Lung (tissue), 12 donors: ENCODE measurements around the gene CMTM5. TPM values are rescaled to one million over a fixed set of nuclear protein-coding genes. Genes with fewer than 3 reads are reported as not detected.

Experiments used
- ATAC-seq: fragments of 200-7000 bp; cut with Tn5 transposase; one replicate; pipeline ENCODE4 v1.9.1; 2020; ENCODE audit warnings: moderate number of reproducible peaks; ENCODE audit not compliant: insufficient read depth, low FRiP score
- DNase-seq, 3 donors: peaks; one replicate each; pipeline ENCODE4 v3.0.0-alpha.2; 2013 to 2017
- H3K27ac ChIP-seq, 2 donors: one replicate each; pipeline ENCODE4 v1.5.1; 2013; ENCODE audit warnings: mild to moderate bottlenecking in 2 of 2, moderate library complexity in 2 of 2, control low read depth in 1 of 2, inconsistent platforms in 1 of 2, low read depth in 1 of 2, low read length in 1 of 2
- H3K27me3 ChIP-seq, 3 donors: one replicate each; pipeline ENCODE4 v1.5.1; 2013; ENCODE audit warnings: low read length in 2 of 3; ENCODE audit not compliant: control insufficient read depth in 3 of 3, insufficient read depth in 3 of 3
- H3K36me3 ChIP-seq, 4 donors: one replicate each; pipeline ENCODE4 v1.5.1; 2013; ENCODE audit warnings: low read length in 4 of 4, mild to moderate bottlenecking in 1 of 4, moderate library complexity in 1 of 4; ENCODE audit not compliant: control insufficient read depth in 4 of 4, insufficient read depth in 4 of 4
- H3K4me1 ChIP-seq, 5 donors: one replicate each; pipeline ENCODE4 v1.5.1; 2013; ENCODE audit warnings: low read length in 5 of 5, mild to moderate bottlenecking in 2 of 5, moderate library complexity in 1 of 5; ENCODE audit not compliant: control insufficient read depth in 5 of 5, insufficient read depth in 5 of 5
- H3K4me3 ChIP-seq: one replicate; pipeline ENCODE4 v1.5.1; 2013; ENCODE audit warnings: mild to moderate bottlenecking, control low read depth, moderate library complexity
- H3K9ac ChIP-seq, 2 donors: one replicate each; pipeline ENCODE4 v1.5.1; 2013; ENCODE audit warnings: low read length in 2 of 2, control low read depth in 1 of 2; ENCODE audit not compliant: insufficient read depth in 1 of 2
- H3K9me3 ChIP-seq, 4 donors: one replicate each; pipeline ENCODE4 v1.5.1; 2013; ENCODE audit warnings: low read length in 3 of 4, mild to moderate bottlenecking in 1 of 4, moderate library complexity in 1 of 4; ENCODE audit not compliant: control insufficient read depth in 4 of 4, insufficient read depth in 3 of 4
- CTCF ChIP-seq: IDR thresholded peaks from 2 replicates; pipeline ENCODE4 v1.5.1; 2012; ENCODE audit warnings: mild to moderate bottlenecking; ENCODE audit errors: control extremely low read depth, extremely low read depth
- WGBS, 2 donors: extraction: QIAGEN DNeasy Blood & Tissue Kit; methylation state at CpG; one replicate each; pipeline ENCODE4 v1.1.7; 2013; 5-methylcytosine and 5-hydroxymethylcytosine counted together
- polyA plus RNA-seq, 2 donors: library from polyadenylated mRNA; stranded (reverse); fragments of 200-250 nt; gene quantifications; one replicate each; pipeline ENCODE4 v1.2.1, GENCODE V29; 2013
- total RNA-seq, 2 donors: library from RNA; depleted of rRNA in 1 of 2; stranded (reverse); fragments of >200 nt in 1 of 2; gene quantifications; one replicate each; pipeline ENCODE4 v1.2.1, GENCODE V29; 2014 to 2021
- donor health status: control.
- donor health status: control.
- donor health status: Bipolar disorder and iron deficiency.
- donor health status: healthy.
- donor health status: DM: yes; HTN: yes; CAD: no.

Gene CMTM5
- total and polyA plus RNA-seq, 4 donors: 0.55 to 3.3 (median 1.4) TPM

- ATAC-seq: no peak
- H3K4me3 ChIP-seq: no peak overlapping the region
- no peak overlapping the region for H3K27ac ChIP-seq
- H3K9ac ChIP-seq: peak overlapping the region in 1 of 2 donors; percentile 19
- peaks cover 0 to 24% (median 12%) of the 10 kb centered on the region in 4 donors for H3K36me3 ChIP-seq
- no peak for TF ChIP-seq CTCF
- no peaks in the 10 kb centered on the region for H3K9me3 ChIP-seq
- peaks cover 0 to 33% (median 9%) of the 10 kb centered on the region in 5 donors for H3K4me1 ChIP-seq
- no peak for DNase-seq
- WGBS, 2 donors: 83 to 90% methylated on average over 6 of the region's 6 CpGs
- H3K27me3 ChIP-seq: no peaks in the 10 kb centered on the region
Observed at GRCh38 chr14:23361763-23362162, 15.1 kb upstream of the CMTM5 start.

- 73 to 84% methylated on average over 3 of the region's 3 CpGs for WGBS, 2 donors
- no peak overlapping the region for H3K27ac ChIP-seq
- no peak for ATAC-seq
- TF ChIP-seq CTCF: no peak
- H3K27me3 ChIP-seq: no peaks in the 10 kb centered on the region
- peak in 1 of 3 donors; percentile 7 for DNase-seq
- H3K4me1 ChIP-seq: peaks cover 0 to 38% (median 14%) of the 10 kb centered on the region in 5 donors
- H3K9me3 ChIP-seq: no peaks in the 10 kb centered on the region
- H3K9ac ChIP-seq: no peak overlapping the region
- no peak overlapping the region for H3K4me3 ChIP-seq
- H3K36me3 ChIP-seq: peaks cover 0 to 24% (median 11%) of the 10 kb centered on the region in 4 donors
Observed at GRCh38 chr14:23362200-23362599, 14.6 kb upstream of the CMTM5 start.

GRCh38 chr14:23364164-23365035, 12.4 kb upstream of the CMTM5 start:
- WGBS, 2 donors: 20 to 31% methylated on average over 18 to 21 of the region's 21 CpGs
- no peak for TF ChIP-seq CTCF
- H3K27me3 ChIP-seq: no peaks in the 10 kb centered on the region
- DNase-seq (peak; percentile 62 to 75 (median 75)), ATAC-seq (no peak)
- H3K4me1 ChIP-seq: peaks cover 0 to 42% (median 17%) of the 10 kb centered on the region in 5 donors
- no peaks in the 10 kb centered on the region for H3K9me3 ChIP-seq
- H3K9ac ChIP-seq: peak overlapping the region; percentile 82 to 96
- H3K36me3 ChIP-seq: peaks cover 0 to 21% (median 10%) of the 10 kb centered on the region in 4 donors
- H3K27ac ChIP-seq: peak overlapping the region; percentile 54 to 87
- H3K4me3 ChIP-seq: peak overlapping the region; percentile 32
